Esophagus muscularis mucosa (tissue), 4 donors: ENCODE results near the gene PIH1D1. TPM values are rescaled to one million over a fixed set of nuclear protein-coding genes. Genes with fewer than 3 reads are reported as not detected.

Experiments
- DNase-seq: peaks from one replicate; pipeline ENCODE4 v3.0.0-alpha.2; 2017; ENCODE audit errors: extremely low spot score
- H3K27ac ChIP-seq, 4 donors: fragments of 200-600 bp; sonication (generic); replicated peaks in 1 of 4; 1 replicate in 3 of 4; 2 replicates in 1 of 4; pipeline ENCODE4 v1.5.1; 2016 to 2019; ENCODE audit warnings: mild to moderate bottlenecking in 1 of 4
- H3K27me3 ChIP-seq, 4 donors: fragments of 200-600 bp; sonication (generic); one replicate each; pipeline versions ENCODE4 v1.5.1 to v1.6.0; 2016 to 2019
- H3K36me3 ChIP-seq, 4 donors: fragments of 200-600 bp; sonication (generic); one replicate each; pipeline ENCODE4 v1.5.1; 2016 to 2019
- H3K4me1 ChIP-seq, 4 donors: fragments of 200-600 bp; sonication (generic); one replicate each; pipeline ENCODE4 v1.5.1; 2016 to 2019
- H3K4me3 ChIP-seq, 4 donors: fragments of 200-600 bp; sonication (generic); 1 replicate in 2 of 4; 2 replicates in 2 of 4; pipeline ENCODE4 v1.5.1; 2016 to 2019; ENCODE audit warnings: mild to moderate bottlenecking in 4 of 4, moderate library complexity in 1 of 4
- H3K9me3 ChIP-seq, 4 donors: fragments of 200-600 bp; sonication (generic); 1 replicate in 3 of 4; 2 replicates in 1 of 4; pipeline ENCODE4 v1.5.1; 2016 to 2019
- CTCF ChIP-seq, 3 experiments: fragments of 200-600 bp in 2 of 3; fragments of 450-650 bp in 1 of 3; sonication (generic) in 2 of 3; IDR thresholded peaks; one replicate each; pipeline ENCODE4 v1.5.1; 2017 to 2019; ENCODE audit warnings: antibody characterized with exemption in 3 of 3, mild to moderate bottlenecking in 2 of 3, moderate library complexity in 1 of 3
- EP300 ChIP-seq: sonication (generic); formaldehyde crosslinking; IDR thresholded peaks from one replicate; pipeline ENCODE4 v1.6.1; 2017; ENCODE audit warnings: antibody characterized with exemption
- POLR2A ChIP-seq: fragments of 450-650 bp; IDR thresholded peaks from one replicate; pipeline ENCODE4 v1.6.1; 2017; ENCODE audit warnings: antibody characterized with exemption, moderate library complexity, mild to moderate bottlenecking, low read depth
- POLR2AphosphoS5 ChIP-seq, 2 donors: sonication (generic); formaldehyde crosslinking; IDR thresholded peaks; one replicate each; pipeline ENCODE4 v1.6.1; 2017; ENCODE audit warnings: antibody characterized with exemption in 2 of 2
- WGBS: methylation state at CpG from one replicate; pipeline ENCODE4 v1.1.5; 2018; 5-methylcytosine and 5-hydroxymethylcytosine counted together
- intact Hi-C: fragments of 100-400 bp; cut with DNase I; formaldehyde crosslinking; loops from one replicate; pipeline ENCODE4 v1.15.1; 2023
- total RNA-seq, 4 donors: library from RNA; depleted of rRNA; stranded (reverse); fragments of >200 nt; gene quantifications; one replicate each; pipeline versions ENCODE4 v1.1.0 to v1.2.1, GENCODE V29; 2016

The PIH1D1 gene
- total RNA-seq, 4 donors from 2014 or later, result 73.6 to 84.0 (median 78.4) TPM

GRCh38 chr19:49437231-49437630, 14.4 kb downstream of the PIH1D1 start:
- Histone ChIP-seq H3K4me1 (peaks cover 13 to 43% (median 20%) of the 10 kb centered on the region in 4 donors), H3K9me3 (no peaks in the 10 kb centered on the region), H3K36me3 (no peaks in the 10 kb centered on the region), H3K4me3 (no peak overlapping the region), H3K27ac (no peak overlapping the region), H3K27me3 (peaks cover 0 to 100% (median 71%) of the 10 kb centered on the region in 4 donors)
- no peak for TF ChIP-seq POLR2AphosphoS5 (IDR thresholded peaks at IDR 0.05)
- TF ChIP-seq EP300, result no peak
- no peak for TF ChIP-seq POLR2A
- TF ChIP-seq CTCF (IDR thresholded peaks at IDR 0.05), result no peak
- WGBS, result 14% methylated on average over 6 of the region's 8 CpGs
- intact Hi-C loops, result no loop called here
- DNase-seq, result no peak

- Histone ChIP-seq H3K9me3 (no peaks in the 10 kb centered on the region), H3K36me3 (no peaks in the 10 kb centered on the region), H3K27me3 (peaks cover 0 to 100% (median 73%) of the 10 kb centered on the region in 4 donors), H3K27ac (no peak overlapping the region), H3K4me1 (peaks cover 5 to 37% (median 13%) of the 10 kb centered on the region in 4 donors), H3K4me3 (no peak overlapping the region)
- TF ChIP-seq EP300, result no peak
- no peak for TF ChIP-seq CTCF (IDR thresholded peaks at IDR 0.05)
- TF ChIP-seq POLR2AphosphoS5 (IDR thresholded peaks at IDR 0.05), result no peak
- no peak for TF ChIP-seq POLR2A
- WGBS, result 28% methylated on average over 25 of the region's 42 CpGs
- DNase-seq, result no peak
- intact Hi-C loops, result no loop called here
These were observed 15.1 kb downstream of the PIH1D1 start for GRCh38 chr19:49436381-49437017.

GRCh38 chr19:49435670-49436069, 15.9 kb downstream of the PIH1D1 start:
- no peaks in the 10 kb centered on the region for H3K9me3 ChIP-seq
- 91% methylated on average over 10 of the region's 10 CpGs for whole genome bisulfite sequencing
- no peak overlapping the region for H3K27ac ChIP-seq
- intact Hi-C loops, result no loop called here
- peaks cover 0 to 29% (median 5%) of the 10 kb centered on the region in 4 donors for H3K4me1 ChIP-seq
- no peak for TF ChIP-seq EP300
- no peak for TF ChIP-seq POLR2AphosphoS5 (IDR thresholded peaks at IDR 0.05)
- no peak overlapping the region for H3K4me3 ChIP-seq
- DNase-seq, result no peak
- H3K36me3 ChIP-seq, result no peaks in the 10 kb centered on the region
- peaks cover 0 to 100% (median 77%) of the 10 kb centered on the region in 4 donors for H3K27me3 ChIP-seq

GRCh38 chr19:49434907-49435583, 16.6 kb downstream of the PIH1D1 start:
- peaks cover 0 to 25% (median 2%) of the 10 kb centered on the region in 4 donors for H3K4me1 ChIP-seq
- WGBS, result 91% methylated on average over 18 of the region's 18 CpGs
- H3K27me3 ChIP-seq, result peaks cover 0 to 100% (median 72%) of the 10 kb centered on the region in 4 donors
- no peak overlapping the region for H3K4me3 ChIP-seq
- DNase-seq, result no peak
- TF ChIP-seq POLR2AphosphoS5 (IDR thresholded peaks at IDR 0.05) (no peak), CTCF (IDR thresholded peaks at IDR 0.05) (no peak), EP300 (no peak), POLR2A (no peak)
- no peaks in the 10 kb centered on the region for H3K9me3 ChIP-seq
- no peak overlapping the region for H3K27ac ChIP-seq
- intact Hi-C loops, result no loop called here
- H3K36me3 ChIP-seq, result no peaks in the 10 kb centered on the region

GRCh38 chr19:49433240-49433901, 18.2 kb downstream of the PIH1D1 start:
- no peaks in the 10 kb centered on the region for H3K9me3 ChIP-seq
- intact Hi-C loops, result no loop called here
- H3K27me3 ChIP-seq, result peaks cover 5 to 100% (median 77%) of the 10 kb centered on the region in 4 donors
- TF ChIP-seq POLR2AphosphoS5 (IDR thresholded peaks at IDR 0.05) (no peak), CTCF (IDR thresholded peaks at IDR 0.05) (no peak)
- no peak for DNase-seq
- H3K27ac ChIP-seq, result no peak overlapping the region
- no peaks in the 10 kb centered on the region for H3K36me3 ChIP-seq
- no peak overlapping the region for H3K4me3 ChIP-seq
- H3K4me1 ChIP-seq, result peaks cover 2 to 27% (median 6%) of the 10 kb centered on the region in 4 donors
- 34% methylated on average over 31 of the region's 31 CpGs for WGBS
